Activated T-helper 1 cell treated with Interleukin-2 at 50 U/mL for 16 hours (primary cell): ENCODE results near the gene NGDN.

Source experiments
- DNase-seq: peaks from one replicate; pipeline ENCODE4 v3.0.0-alpha.2; 2020; ENCODE audit warnings: low read depth

The NGDN gene

DNA sequence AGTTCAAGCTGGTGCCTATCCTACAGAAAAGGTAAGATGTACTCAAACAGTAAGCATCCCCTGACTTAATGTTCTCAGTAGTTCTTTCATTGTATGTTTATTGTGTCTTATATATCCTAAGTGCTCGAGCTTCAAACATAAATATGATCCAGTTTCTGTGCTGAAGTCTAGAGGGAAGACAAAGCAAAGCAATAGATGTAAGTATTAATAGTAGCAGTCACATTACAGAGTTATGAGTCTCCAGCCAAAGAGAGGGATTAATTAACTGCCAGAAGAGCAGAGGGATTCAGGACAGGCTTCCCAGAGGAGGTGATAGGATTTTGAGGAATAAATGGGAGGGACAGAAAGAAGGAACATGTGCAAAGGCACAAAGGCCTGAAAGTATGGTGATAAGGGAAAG, 1.4 kb downstream of the NGDN start:
- DNase-seq, result no peak

DNA sequence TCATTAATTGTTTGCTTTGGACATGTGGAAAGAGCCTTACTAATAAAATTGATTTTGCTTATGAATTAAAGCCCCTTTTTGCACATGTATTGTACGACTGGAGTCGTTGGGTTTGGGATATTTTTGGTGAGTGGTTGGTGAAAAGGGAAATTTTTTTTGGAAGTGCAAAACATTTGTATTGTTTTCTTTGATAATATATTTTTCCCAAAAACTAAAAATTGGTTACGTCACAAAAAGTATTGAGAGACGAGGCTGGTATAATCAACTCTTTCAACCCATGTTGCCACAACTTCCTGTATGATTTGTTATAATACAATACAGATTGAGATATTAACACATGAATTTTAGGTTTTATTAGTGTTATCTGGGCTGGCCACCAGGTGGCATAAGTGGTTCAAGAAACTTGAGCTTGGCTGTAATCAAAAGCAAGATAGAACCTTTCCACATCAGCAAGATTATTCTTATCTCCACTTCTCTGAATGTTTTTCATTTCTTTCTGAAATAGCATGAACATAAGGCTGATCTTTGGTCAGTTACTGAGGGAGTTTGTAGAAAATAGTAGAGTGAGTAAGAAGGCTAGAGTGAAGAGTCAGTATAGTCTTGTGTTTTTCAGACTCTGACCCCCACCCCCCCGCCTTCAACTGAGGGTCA, 8.7 kb downstream of the NGDN start:
- DNase-seq, result peak; percentile 30

DNA sequence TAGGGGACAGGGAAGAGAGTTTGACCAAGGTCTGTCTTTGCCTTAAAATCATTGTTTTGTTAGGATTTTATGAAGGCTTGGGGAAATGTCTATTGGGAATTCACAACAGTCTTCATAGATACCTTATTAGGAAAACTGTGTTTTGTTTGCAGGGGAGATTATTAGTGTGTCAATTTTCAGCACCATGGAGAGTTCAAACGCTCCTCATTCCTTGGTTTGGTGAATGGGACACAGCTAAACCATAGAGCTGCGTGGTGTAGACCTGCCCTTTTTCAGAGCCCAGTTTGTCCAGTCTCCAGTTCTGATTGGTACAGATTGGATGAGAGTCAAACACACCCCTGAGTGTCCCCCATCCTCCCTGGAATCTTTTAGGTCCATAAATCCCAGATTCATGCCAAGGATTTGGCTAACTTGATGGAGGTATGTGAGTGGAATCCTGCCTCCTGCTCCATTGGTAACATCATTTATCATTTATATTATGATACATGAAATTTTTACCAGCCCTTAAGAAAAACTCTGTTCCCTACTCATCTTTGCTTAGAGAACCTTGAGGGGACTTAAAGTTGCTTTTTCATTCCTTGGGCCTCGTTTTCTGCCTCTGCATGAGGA, 12.0 kb downstream of the NGDN start:
- no peak for DNase-seq

DNA sequence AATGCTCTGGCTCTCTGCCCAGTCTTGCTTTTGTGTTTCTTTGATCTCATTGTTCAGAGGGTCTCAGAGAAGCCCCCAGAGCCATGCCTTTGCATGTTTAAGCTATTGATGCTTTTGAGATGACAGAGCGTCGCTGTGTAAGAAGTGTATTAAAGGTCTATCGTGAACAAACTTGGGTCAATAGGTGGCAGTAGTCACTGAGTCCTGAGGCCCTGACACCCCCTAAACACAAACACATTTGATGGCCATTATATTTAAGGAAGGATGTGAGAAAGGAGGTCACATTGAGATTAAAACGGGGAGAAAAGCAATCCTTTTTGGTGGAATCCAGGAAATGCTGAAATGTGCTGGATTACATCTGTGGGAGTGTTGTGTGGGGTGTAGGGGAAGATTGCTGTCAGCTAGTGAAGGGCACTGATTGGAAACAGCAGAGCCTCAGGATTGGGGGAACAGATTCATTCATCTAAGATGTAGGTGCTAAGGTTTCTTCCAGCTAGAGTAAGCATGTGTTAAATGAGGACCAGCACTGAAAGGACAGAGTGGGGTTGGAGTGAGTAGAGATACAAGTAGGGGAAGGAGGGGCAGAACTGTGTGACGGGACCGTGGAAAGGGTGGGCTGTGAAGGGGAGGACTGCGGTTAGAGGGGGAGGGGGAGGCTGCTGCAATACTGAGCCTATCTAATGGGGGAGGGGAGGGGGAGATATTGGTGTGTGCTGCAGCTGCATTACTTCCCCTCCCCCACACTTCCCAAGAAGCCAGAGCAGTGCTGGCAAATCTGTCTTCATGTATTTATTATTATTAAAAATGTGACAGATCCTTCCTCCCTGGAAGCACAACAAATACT, 12.7 kb downstream of the NGDN start:
- DNase-seq, result no peak

DNA sequence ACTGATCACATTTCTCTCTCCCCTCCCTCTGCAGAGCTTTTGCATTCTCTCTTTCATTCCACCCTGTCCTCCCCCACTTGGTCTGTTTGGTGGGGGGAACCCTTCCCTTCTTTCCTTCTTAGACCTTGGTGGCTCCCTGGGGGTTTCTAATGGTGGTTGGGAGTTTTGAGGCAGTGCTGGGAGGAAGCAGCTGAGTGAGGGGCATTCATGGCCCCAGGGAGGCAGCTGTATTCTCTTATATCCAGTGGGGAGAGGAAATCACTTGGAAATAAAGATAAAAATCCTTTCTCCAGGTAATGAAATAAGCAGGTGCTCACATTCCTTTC, 13.3 kb downstream of the NGDN start:
- DNase-seq, result no peak

DNA sequence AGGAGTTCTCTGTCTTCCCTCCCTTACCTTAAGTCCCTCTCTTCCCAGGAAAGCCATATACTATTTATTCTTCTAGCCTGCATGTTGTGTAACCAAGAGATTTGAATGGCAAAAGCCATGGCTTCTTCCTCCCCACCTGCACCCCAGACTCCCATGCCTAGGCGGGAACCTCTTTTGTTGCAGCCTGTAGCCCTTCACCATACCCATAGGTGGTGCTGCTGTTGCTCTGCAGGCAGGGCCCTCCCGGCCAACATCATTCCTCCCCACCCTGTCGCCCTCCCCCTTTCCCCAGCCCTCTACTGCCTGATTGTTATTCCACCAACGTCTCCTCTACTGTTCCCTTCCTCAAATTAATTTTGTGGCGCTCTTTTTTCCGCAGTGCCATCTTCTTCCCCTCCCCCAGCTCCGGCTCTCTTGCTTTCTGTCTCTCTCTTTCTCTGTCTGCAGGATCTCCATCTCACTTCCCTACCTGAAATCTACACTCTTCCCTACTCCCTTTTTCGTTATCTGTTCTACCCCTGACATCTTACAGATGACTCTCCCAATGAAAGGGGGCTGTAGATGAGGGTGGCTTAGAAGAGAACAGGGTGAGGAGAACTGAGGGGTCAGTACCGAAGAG, 13.8 kb downstream of the NGDN start:
- DNase-seq, result no peak

DNA sequence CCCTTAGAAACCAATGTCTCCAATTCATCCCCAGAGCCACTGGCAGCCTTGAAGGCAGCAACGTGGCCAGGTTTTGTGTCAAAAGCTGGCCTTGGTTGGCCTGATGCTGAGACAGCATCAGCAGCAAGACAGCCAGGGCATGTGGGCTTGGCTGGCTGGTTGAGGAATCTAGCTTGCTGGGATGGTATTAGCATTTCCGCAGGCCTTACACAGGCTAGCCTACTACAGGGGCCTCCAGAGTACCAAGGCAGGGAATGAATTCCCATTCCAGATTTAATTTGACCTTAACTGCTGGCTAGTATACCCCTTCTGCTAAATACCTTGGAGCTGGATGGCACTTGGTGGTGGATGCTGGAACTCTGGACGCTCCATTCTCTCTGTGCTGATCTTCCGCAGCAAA, 15.8 kb downstream of the NGDN start:
- DNase-seq, result no peak

DNA sequence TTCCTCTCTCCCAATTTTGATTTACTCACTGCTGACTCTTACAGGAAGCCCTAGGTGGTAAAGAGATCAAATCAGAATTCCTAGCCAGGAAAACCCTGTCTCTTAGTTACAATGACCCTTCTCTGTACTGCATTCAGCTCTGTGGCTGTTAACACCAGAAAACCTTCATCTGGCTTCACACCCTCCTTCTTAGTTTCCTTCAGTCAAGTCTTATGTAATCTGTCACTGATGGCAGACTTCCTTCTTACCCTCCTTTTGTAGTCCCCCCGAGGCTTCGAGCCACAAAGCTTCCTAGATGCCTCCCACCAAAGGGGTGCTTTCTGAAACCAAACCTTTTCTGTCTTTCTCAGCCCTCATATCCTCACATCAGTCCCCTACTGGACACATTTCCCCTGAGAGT, 16.5 kb downstream of the NGDN start:
- no peak for DNase-seq

DNA sequence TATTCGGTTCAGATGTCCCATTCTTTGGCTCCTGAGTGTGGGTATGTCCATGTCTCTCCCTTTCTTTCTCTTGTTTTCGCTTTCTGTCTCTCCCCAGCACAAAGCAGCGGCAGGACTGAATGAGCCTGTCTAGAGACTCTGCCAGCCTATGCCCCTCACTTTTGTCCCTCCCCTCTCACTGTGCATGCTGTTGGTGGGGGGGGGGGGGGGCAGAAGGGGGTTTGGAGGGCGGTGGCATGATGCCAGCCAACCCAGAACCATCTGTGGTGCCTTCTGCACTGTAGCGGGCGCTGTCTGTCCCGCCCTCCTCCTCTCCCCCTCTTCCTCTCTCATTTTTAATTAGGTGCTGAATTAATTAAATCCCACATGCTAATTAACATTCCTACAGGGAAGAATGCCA, 17.7 kb downstream of the NGDN start:
- no peak for DNase-seq

DNA sequence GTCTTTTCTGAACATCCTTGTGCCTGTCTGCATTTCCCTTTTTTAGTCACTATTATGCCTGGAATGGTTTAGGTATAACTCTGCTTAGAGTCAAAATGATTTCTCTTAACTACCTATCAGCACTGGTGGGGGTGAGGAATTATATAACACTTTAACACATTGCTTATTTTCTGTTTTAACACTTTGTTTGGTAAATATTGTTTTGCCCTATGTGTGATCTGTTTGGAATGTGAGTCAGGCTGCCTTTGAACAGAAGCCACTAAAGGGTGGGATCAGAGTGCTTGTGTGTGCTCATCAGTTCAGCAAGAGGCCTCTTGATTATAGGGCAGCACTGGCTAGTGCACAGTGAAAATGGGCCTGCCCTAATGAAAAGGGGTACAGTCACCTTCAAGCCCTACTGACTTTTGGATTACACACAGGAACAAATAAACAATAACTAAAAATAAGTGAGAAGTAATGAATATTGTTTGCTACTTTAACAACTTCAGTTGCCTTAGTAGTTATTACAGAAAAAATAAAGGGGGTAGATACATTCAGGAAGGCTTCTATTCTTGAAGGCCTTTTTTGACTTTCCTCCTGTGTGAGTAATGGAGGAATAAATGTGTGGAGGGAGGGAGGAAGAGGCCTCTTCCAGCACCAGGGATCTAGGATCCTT, 23.2 kb downstream of the NGDN start:
- DNase-seq, result no peak

DNA sequence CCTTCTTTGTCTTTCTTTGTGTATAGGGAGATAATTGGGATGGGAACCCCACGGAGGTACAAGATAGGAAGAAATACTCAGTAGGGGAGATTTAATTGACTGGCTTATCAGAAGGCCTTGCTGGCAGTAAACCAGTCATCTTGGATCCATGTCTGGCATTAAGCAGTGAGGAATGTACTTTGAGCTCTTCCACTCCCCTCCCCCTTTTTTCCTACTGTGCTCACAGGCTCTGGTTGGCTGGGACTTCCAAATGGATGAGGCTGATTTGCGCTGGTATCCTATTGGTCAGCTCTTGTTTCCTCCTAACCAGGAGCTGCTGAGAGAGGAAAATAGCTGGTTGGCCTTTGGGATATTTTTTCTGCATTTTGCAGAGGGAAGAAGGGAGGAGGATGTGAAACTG, 24.7 kb downstream of the NGDN start:
- no peak for DNase-seq

DNA sequence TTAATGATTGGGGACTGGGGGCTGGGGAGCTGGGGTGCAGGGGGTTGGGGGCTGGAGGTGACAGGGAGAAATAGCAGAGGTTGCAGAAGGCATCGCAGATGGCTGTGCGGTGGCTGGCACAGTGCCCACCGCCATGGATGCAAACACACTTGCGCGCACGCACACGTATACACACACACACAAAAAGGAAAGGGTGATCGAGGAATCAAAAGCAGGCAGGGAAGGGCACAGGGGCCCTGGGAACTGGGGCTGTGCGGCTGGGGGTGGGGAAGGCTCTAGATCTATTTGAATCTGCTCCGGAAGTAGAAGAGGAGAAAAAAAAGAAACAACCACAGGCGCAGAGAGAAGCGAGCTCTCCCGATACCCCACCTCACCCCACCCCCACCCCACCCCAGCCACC, 42.7 kb downstream of the NGDN start:
- DNase-seq, result no peak

DNA sequence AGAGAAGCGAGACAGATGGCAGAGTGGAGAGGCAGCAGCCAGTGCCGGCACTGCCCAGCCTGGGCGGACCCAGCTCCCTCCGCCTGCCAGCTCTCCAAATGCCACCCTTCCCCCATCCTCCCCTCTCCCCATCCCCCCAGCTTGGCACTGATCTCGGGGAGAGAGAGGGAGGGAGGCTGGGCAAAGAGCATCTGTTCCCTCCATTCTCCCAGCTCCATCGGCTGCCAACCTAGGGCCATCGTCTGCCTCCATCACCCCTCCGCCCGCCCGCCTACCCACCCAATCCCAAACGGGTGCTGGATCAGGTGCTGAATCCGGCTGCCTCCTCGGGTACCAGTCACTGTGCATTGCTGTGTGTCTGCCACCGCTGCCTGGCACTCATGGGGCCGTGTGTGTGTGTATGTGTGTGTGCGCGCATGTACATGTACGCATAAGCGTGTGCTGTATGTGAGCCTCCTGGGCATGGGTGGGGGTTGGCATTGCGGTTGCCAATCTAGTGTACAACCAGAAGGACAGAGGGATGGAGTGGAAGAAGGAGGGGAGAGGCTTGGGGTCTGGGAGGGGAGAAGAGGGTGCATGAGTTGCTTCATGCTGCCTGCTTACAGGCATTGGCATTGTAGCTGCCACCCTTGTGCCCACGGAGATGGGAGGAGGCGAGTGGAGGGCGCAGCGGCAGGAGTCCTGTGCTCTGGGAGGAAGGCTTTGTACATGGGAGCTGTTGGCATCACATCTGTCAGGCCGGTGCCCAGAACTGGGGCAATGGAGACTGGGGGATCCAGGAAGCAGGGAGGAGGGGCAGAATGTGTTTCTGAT, 43.7 kb downstream of the NGDN start:
- no peak for DNase-seq

DNA sequence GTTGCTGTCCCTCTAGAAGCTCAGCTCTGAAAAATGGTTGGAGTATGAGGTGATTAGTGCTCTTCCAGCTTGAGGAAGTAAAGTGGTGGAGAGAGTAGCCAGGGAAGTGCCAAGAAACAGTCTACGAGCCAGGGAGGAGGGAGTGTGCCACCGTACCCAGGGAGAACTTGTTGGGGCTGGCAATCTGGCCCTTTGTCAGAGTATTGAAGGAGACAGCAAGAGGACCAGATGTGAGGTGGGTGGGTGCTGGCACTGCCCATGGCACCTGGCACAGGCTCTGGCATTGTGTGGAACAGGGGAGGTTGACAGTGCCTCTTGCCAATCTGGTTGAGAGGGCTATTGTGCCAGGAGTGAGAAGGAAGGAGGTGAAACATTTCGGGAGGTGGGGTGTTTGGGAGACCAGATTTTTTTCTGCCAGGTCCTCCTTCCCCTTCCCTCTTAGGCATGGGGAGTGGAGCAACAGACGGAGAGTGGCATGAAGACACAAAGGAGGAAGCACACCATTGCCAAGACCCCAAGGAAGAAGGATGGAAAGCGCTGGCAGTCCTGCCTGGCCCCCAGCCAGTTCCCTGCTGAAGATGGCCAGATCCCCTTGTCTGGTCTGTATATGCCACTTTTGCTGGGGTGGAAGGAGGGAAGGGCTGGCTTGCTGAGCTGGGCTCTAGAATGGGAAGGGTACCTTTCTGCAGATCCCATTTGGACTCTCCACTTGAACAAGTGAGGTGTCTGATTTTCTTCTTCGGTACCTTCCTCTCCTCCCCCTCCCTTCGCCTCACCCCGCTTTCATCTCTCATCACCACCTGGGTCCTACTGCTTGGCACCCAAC, 44.5 kb downstream of the NGDN start:
- DNase-seq, result no peak

DNA sequence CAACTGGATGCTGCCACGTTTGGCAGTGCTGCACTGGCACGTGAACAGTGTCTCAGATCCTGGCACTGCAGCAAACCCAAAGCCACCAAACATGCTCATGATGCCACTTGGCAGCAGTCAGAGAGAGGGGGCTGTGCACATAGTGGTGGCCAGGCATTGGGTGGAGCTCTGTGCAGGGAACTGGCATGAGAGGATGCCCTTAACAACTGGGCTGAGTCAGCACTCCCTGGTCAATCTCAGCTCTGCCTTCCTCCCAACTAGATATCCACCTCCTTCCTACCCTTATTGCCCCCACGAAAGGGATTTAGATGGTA, 45.1 kb downstream of the NGDN start:
- DNase-seq, result no peak

DNA sequence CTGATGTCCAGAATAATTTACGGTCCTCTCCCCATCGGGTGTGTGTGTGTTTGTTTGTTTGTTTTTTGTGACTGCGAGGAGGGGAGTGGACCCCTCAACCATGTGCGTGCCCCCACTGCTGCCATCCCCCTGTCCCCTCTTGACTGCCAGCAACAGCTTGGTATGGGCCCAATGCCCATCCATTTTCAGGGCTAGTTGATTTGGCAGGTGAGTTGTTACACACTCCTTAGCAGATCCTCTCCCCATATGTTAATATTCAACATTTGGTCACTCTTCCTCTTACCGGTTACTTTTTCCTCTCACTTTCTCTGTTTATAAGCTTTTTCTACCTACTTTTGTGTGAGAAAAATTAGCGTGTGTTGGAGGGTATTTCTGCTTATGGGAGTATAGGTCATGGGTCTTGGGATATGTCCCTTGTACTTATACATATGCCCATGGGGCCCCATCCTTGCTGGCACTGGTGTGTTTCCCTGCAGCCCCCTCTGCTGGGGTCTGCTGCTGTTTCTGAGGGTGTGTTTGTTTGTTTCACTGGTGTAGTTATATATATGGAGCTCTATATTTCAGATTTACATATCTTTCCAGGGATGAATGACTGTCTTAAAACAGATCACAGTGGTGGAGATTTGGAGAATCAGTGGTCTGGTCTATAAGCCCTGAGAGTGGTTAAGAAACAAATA, 48.3 kb downstream of the NGDN start:
- no peak for DNase-seq

DNA sequence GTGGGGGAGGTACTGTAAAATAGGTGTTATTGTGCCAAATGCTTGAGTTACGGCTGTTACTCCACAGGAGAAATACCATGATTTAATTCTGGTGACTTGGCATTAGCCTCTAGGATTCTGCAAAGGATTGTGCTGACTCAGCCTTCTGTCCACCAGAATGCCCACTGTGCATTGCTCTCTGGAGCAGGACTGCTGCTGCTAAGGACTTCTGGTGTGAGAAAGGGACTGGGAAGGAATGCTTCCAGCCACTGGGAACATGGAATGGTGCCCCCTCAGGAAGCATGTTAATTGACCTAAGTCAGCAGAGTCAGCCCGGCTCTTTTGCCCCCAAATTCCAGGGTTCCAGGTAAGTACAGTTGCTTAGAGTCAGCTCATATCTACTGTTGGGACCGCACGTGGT, 49.2 kb downstream of the NGDN start:
- DNase-seq, result no peak

DNA sequence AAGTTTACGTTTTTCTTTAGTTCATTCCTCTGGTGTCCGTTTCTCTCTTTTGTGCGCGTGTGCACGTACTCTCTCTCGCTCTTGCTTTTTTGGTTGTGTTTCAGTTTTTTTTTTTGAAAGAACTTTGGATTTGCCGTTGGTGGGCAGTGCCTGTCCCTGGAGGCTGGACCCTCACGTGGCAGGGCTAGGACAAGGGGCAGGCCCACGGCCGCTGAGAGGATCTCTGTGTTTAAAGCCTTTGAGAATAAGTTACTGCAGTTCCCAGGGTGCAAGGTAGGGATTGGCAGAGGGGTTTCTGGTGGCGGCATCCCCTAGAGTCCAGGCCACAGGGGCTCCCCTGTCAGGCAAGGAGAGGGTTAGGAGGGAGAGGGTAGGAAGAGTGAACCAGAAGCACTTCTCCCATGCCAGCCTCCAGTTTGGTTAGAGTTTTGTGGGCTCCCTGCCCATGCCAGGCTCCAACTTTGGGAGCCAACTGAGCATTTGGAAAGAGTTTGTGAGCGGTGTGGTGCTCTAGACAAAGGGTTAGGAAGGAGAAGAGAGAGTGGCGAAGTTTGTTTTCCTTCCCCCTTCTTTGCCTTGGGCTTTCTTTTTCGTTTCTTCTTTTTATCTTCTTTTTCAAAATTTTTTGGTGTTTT, 51.5 kb downstream of the NGDN start:
- no peak for DNase-seq

DNA sequence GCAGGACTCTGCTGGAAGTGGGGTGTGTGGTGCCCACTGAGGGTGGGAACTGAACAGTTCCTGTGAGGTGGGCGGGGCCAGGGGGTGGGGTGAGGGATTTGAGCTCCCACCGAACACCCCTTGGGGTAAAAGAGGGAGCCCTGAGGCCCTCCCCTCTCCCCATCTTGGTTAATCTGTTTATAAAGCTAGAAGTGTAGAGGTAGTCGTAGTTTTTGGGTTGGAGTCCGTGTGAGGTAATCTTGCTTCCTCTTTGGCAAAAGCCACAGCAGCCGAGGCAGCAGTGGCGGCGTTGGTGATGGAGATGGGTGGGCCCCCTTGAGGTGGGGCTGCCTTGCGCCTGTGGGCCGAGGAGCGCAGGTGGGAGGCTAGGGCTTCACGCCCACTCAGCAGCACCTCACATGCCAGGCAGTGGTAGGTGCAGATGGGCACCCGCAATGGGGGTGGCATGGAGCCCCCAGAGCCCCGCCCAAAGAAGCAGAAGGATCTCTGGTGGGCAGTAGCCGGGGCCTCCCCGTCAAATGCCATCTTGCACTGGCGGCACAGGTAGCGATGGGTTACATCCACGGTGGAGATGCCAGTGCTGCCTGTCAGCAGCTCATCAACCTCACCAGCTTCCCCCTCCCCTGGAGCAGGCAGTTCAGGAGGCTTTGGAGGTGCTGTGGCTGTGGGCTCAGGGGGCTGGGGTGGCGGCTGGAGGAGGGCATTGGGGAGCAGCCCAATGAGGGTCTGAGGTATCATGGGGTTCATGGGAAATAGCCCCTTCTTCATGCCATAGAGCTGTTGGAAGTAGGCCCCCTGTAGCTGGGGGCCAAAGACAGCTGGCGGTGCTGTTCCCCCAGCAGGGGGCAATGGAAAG, 52.5 kb downstream of the NGDN start:
- DNase-seq, result no peak
